K562 (cell line): ENCODE measurements around the gene ZNF821. TPM values are rescaled to one million over a fixed set of nuclear protein-coding genes. Genes with fewer than 3 reads are reported as not detected.

Experiments
- CCNT2 ChIP-seq: IDR thresholded peaks from 2 replicates; pipeline ENCODE4 v1.6.1; 2011; ENCODE audit warnings: borderline replicate concordance, low read depth, mild to moderate bottlenecking, moderate library complexity, mixed read lengths, low read length; ENCODE audit not compliant: insufficient read length; ENCODE audit errors: extremely low read depth
- CHD1 ChIP-seq: fragments of 200-600 bp; sonication (generic); IDR thresholded peaks from one replicate; pipeline ENCODE4 v1.6.1; 2012; ENCODE audit warnings: mild to moderate bottlenecking, moderate library complexity, low read length, inconsistent platforms
- DPF2 ChIP-seq: fragments of 450-650 bp; IDR thresholded peaks from 2 replicates; pipeline ENCODE4 v1.6.1; 2016
- E2F6 ChIP-seq, 2 experiments: IDR thresholded peaks; 2 replicates each; pipeline ENCODE4 v1.6.1; 2011; ENCODE audit warnings: borderline replicate concordance in 1 of 2, control low read depth in 1 of 2, low read depth in 1 of 2, low read length in 1 of 2, mild to moderate bottlenecking in 1 of 2, mixed read lengths in 1 of 2, moderate library complexity in 1 of 2; ENCODE audit not compliant: insufficient read depth in 1 of 2, insufficient read length in 1 of 2, poor library complexity in 1 of 2, severe bottlenecking in 1 of 2; ENCODE audit errors: extremely low read depth in 1 of 2
- ETV5 ChIP-seq: sonication (generic); formaldehyde crosslinking; IDR thresholded peaks from 2 replicates; pipeline ENCODE4 v1.4.0; 2020; ENCODE audit warnings: low read depth, mild to moderate bottlenecking, missing genetic modification reagents
- FOXP1 ChIP-seq: sonication (generic); formaldehyde crosslinking; IDR thresholded peaks from 2 replicates; pipeline ENCODE4 v1.8.0; 2022; ENCODE audit warnings: mild to moderate bottlenecking, missing genetic modification reagents
- GABPB1 ChIP-seq: sonication (generic); formaldehyde crosslinking; IDR thresholded peaks from 2 replicates; pipeline ENCODE4 v1.8.0; 2022; ENCODE audit warnings: mild to moderate bottlenecking, missing genetic modification reagents
- KDM5B ChIP-seq: fragments of 200-600 bp; sonication (generic); IDR thresholded peaks from 2 replicates; pipeline ENCODE4 v1.6.1; 2012; ENCODE audit warnings: low read depth, mild to moderate bottlenecking, moderate library complexity, low read length, control low read depth, inconsistent platforms; ENCODE audit not compliant: insufficient replicate concordance
- L3MBTL2 ChIP-seq: fragments of 450-650 bp; IDR thresholded peaks from 2 replicates; pipeline ENCODE4 v1.6.1; 2016; ENCODE audit warnings: mild to moderate bottlenecking, moderate library complexity
- NFIC ChIP-seq: fragments of 450-650 bp; IDR thresholded peaks from 2 replicates; pipeline ENCODE4 v1.6.1; 2017; ENCODE audit warnings: mild to moderate bottlenecking, inconsistent platforms
- PHTF2 ChIP-seq: fragments of 250-450 bp; sonication (Bioruptor Pico); IDR thresholded peaks from 2 replicates; pipeline ENCODE4 v1.5.0; 2021; ENCODE audit warnings: mild to moderate bottlenecking
- RBFOX2 ChIP-seq: fragments of 200-400 bp; formaldehyde crosslinking; IDR thresholded peaks from 2 replicates; pipeline ENCODE4 v1.6.1; 2017; ENCODE audit warnings: low read depth, mild to moderate bottlenecking, low read length, moderate library complexity
- TSC22D4 ChIP-seq: fragments of 450-650 bp; IDR thresholded peaks from 2 replicates; pipeline ENCODE4 v1.6.1; 2016; ENCODE audit warnings: missing genetic modification characterization, missing biosample characterization, control low read depth
- ZBTB17 ChIP-seq: fragments of 450-650 bp; formaldehyde crosslinking; IDR thresholded peaks from 2 replicates; pipeline ENCODE4 v1.4.0; 2020; ENCODE audit warnings: mild to moderate bottlenecking
- ZNF184 ChIP-seq: sonication (generic); formaldehyde crosslinking; IDR thresholded peaks from 2 replicates; pipeline ENCODE4 v1.5.0; 2020; ENCODE audit warnings: missing genetic modification reagents
- ZNF311 ChIP-seq: fragments of 250-450 bp; sonication (Bioruptor Pico); IDR thresholded peaks from 2 replicates; pipeline ENCODE4 v1.4.0; 2020; ENCODE audit warnings: mild to moderate bottlenecking, moderate library complexity
- polyA plus RNA-seq, 8 experiments: library from polyadenylated mRNA; depleted of rRNA in 4 of 8; stranded (reverse) in 5 of 8; unstranded in 3 of 8; fragments of >200 nt; fragmentation: Nextera tagmentation in 2 of 8; fragmentation: Illumina TruSeq in 1 of 8; extraction: Ambion mirVana in 2 of 8; extraction: Trizol in 1 of 8; gene quantifications; 2 replicates each; pipeline versions ENCODE4 v1.2.1 to v1.2.3, GENCODE V29; 2011 to 2014; ENCODE audit warnings: inconsistent platforms in 1 of 8, missing spikeins in 1 of 8
- total RNA-seq, 7 experiments: library from RNA; depleted of rRNA in 6 of 7; stranded (reverse); fragments of >200 nt in 6 of 7; fragmentation: Illumina TruSeq in 2 of 7; extraction: Trizol in 2 of 7; gene quantifications; 2 replicates each; pipeline versions ENCODE4 v1.2.1 to v1.2.3, GENCODE V29; 2011 to 2021; ENCODE audit warnings: low replicate concordance in 1 of 7
- TF ChIP-seq, protein P1 (sequence below): fragments of 450-650 bp; IDR thresholded peaks from 2 replicates; pipeline ENCODE4 v1.6.1; 2016; ENCODE audit warnings: mild to moderate bottlenecking
- TF ChIP-seq, protein P2 (sequence below): fragments of 200-800 bp; sonication (Bioruptor generic); IDR thresholded peaks from 2 replicates; pipeline ENCODE4 v1.6.1; 2017; ENCODE audit warnings: missing genetic modification characterization, missing compliant biosample characterization
- TF ChIP-seq, protein P3 (sequence below): sonication (generic); formaldehyde crosslinking; IDR thresholded peaks from 2 replicates; pipeline ENCODE4 v1.8.0; 2022; ENCODE audit warnings: mild to moderate bottlenecking, low read depth, missing genetic modification reagents
- TF ChIP-seq, protein P4 (sequence below): fragments of 450-650 bp; formaldehyde crosslinking; IDR thresholded peaks from 2 replicates; pipeline ENCODE4 v1.4.0; 2022; ENCODE audit warnings: mild to moderate bottlenecking, moderate library complexity

ZNF821 gene
- total and polyA plus RNA-seq, 9 of the 15 experiments (the other 6 are each of a cell fraction or from before 2014, with no cell fraction given), result 0.38 to 5.6 (median 3.6) TPM

GRCh38 chr16:71883849-71884638, at the start of gene ZNF821 (continued):
- TF ChIP-seq, protein P1, sequence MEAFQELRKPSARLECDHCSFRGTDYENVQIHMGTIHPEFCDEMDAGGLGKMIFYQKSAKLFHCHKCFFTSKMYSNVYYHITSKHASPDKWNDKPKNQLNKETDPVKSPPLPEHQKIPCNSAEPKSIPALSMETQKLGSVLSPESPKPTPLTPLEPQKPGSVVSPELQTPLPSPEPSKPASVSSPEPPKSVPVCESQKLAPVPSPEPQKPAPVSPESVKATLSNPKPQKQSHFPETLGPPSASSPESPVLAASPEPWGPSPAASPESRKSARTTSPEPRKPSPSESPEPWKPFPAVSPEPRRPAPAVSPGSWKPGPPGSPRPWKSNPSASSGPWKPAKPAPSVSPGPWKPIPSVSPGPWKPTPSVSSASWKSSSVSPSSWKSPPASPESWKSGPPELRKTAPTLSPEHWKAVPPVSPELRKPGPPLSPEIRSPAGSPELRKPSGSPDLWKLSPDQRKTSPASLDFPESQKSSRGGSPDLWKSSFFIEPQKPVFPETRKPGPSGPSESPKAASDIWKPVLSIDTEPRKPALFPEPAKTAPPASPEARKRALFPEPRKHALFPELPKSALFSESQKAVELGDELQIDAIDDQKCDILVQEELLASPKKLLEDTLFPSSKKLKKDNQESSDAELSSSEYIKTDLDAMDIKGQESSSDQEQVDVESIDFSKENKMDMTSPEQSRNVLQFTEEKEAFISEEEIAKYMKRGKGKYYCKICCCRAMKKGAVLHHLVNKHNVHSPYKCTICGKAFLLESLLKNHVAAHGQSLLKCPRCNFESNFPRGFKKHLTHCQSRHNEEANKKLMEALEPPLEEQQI, result no peak
- no peak for TF ChIP-seq FOXP1 (CRISPR knock-in tag)
- TF ChIP-seq TSC22D4 (tag), result no peak
- TF ChIP-seq, protein P2, sequence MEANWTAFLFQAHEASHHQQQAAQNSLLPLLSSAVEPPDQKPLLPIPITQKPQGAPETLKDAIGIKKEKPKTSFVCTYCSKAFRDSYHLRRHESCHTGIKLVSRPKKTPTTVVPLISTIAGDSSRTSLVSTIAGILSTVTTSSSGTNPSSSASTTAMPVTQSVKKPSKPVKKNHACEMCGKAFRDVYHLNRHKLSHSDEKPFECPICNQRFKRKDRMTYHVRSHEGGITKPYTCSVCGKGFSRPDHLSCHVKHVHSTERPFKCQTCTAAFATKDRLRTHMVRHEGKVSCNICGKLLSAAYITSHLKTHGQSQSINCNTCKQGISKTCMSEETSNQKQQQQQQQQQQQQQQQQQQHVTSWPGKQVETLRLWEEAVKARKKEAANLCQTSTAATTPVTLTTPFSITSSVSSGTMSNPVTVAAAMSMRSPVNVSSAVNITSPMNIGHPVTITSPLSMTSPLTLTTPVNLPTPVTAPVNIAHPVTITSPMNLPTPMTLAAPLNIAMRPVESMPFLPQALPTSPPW (CRISPR knock-in tag), result peak; percentile 78
- TF ChIP-seq ZNF184 (CRISPR knock-in tag), result no peak
- TF ChIP-seq E2F6 (IDR thresholded peaks at IDR 0.05; ENCODE audit: borderline replicate concordance in 1 of 2, extremely low read depth in 1 of 2, insufficient read depth in 1 of 2, insufficient read length in 1 of 2, low read depth in 1 of 2, low read length in 1 of 2, poor library complexity in 1 of 2, severe bottlenecking in 1 of 2), result peak in 1 of 2 experiments; percentile 9
- TF ChIP-seq CHD1, result no peak
- TF ChIP-seq ETV5 (CRISPR knock-in tag), result peak; percentile 34; the same call in 1 of the 2 replicates
- TF ChIP-seq, protein P3, sequence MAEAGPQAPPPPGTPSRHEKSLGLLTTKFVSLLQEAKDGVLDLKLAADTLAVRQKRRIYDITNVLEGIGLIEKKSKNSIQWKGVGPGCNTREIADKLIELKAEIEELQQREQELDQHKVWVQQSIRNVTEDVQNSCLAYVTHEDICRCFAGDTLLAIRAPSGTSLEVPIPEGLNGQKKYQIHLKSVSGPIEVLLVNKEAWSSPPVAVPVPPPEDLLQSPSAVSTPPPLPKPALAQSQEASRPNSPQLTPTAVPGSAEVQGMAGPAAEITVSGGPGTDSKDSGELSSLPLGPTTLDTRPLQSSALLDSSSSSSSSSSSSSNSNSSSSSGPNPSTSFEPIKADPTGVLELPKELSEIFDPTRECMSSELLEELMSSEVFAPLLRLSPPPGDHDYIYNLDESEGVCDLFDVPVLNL (CRISPR knock-in tag), result no peak
- peak; percentile 18; the same call in 1 of the 2 replicates for TF ChIP-seq NFIC
- peak; percentile 46; the same call in 1 of the 2 replicates for TF ChIP-seq DPF2
- peak; percentile 50 for TF ChIP-seq KDM5B
- TF ChIP-seq GABPB1, result 0 out of 2 replicates have a peak, but pooled peaks have one; percentile 17
- TF ChIP-seq PHTF2 (CRISPR knock-in tag), result no peak
- TF ChIP-seq ZBTB17 (CRISPR knock-in tag), result 0 out of 2 replicates have a peak, but pooled peaks have one; percentile 49
- TF ChIP-seq, protein P4, sequence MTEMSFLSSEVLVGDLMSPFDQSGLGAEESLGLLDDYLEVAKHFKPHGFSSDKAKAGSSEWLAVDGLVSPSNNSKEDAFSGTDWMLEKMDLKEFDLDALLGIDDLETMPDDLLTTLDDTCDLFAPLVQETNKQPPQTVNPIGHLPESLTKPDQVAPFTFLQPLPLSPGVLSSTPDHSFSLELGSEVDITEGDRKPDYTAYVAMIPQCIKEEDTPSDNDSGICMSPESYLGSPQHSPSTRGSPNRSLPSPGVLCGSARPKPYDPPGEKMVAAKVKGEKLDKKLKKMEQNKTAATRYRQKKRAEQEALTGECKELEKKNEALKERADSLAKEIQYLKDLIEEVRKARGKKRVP, result 0 out of 2 replicates have a peak, but pooled peaks have one; percentile 3
- TF ChIP-seq CCNT2, result peak; percentile 71
- peak; percentile 76 for TF ChIP-seq RBFOX2
- TF ChIP-seq L3MBTL2, result peak; percentile 85
- no peak for TF ChIP-seq ZNF311
